ENCODE measurements around the gene CIC.

DNA sequence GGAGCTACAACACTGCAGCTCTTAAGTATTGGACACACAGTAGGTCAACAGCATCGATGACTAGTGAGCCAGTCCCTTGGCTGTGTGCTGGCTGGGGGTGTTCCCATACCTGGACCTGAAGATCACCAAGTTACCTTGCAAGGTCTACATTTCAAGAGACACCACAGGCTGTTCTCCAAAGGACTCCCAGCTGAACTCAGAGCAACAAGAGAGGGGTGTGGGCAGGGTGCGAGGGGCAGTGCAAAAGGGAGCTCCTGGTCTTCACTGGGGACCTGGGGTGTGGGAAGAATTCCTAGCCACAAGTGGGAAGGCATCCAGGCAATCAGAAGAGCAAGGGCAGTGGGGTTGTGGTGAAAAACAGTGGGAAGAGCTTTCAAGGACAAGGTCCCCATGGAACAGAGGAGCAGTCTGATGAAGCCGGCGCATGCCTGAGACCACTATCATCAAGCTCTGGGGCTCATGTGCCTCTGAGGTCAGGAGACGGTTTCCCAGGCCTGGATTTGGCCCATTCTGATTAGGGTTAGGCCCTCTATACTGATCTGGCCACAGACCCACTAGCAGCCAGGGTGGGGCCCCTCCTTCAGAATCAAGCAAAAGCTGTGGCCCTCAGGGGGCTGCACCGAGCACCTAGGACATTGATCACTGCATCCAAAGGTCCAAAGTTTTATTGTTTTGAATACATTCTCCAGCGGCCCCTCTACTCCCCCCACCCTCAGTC is 22.0 kb upstream of the CIC start:
- TF ChIP-seq, protein P1, sequence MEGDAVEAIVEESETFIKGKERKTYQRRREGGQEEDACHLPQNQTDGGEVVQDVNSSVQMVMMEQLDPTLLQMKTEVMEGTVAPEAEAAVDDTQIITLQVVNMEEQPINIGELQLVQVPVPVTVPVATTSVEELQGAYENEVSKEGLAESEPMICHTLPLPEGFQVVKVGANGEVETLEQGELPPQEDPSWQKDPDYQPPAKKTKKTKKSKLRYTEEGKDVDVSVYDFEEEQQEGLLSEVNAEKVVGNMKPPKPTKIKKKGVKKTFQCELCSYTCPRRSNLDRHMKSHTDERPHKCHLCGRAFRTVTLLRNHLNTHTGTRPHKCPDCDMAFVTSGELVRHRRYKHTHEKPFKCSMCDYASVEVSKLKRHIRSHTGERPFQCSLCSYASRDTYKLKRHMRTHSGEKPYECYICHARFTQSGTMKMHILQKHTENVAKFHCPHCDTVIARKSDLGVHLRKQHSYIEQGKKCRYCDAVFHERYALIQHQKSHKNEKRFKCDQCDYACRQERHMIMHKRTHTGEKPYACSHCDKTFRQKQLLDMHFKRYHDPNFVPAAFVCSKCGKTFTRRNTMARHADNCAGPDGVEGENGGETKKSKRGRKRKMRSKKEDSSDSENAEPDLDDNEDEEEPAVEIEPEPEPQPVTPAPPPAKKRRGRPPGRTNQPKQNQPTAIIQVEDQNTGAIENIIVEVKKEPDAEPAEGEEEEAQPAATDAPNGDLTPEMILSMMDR (IDR thresholded peaks at IDR 0.05) = no peak
- TF ChIP-seq POLR2A (IDR thresholded peaks at IDR 0.05) = no peak

Data from esophagus squamous epithelium (tissue), 4 donors.